Iris pigment epithelial cell (primary cell): ENCODE data around the gene SPC24.
"Not testable (repeated sequence)": the region's sequence is repeated elsewhere in the genome, so short reads cannot be mapped to it uniquely, and the experiment has no call there.

Experiments used
- DNase-seq: peaks from one replicate; pipeline ENCODE4 v3.0.0-alpha.2; 2011; ENCODE audit warnings: low read depth

The SPC24 gene

GRCh38 chr19:11164879-11165406 is 9.4 kb upstream of the SPC24 start:
- DNase-seq: peak; percentile 69

DNA sequence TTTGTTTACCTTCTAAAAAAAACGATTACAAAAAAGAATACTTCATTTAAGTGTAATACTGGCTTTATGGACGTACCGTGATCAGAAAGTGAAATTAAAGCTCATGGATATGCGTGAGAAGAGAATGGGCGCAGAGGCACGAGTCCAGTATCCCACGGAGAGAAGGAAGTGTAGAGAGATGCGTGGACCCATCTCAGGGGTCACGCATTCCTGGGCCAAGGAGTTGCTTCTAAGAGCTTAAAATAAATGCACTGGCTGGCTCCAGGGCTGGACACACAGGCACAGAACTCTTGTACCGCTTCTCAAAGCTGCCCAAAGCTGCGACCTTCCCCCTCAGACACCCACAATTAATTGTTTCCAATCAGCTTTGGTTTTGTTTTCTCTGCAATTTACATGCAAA is 8.7 kb upstream of the SPC24 start:
- no peak for DNase-seq

GRCh38 chr19:11160440-11160768 is 4.8 kb upstream of the SPC24 start:
- not testable (repeated sequence) for DNase-seq

DNA sequence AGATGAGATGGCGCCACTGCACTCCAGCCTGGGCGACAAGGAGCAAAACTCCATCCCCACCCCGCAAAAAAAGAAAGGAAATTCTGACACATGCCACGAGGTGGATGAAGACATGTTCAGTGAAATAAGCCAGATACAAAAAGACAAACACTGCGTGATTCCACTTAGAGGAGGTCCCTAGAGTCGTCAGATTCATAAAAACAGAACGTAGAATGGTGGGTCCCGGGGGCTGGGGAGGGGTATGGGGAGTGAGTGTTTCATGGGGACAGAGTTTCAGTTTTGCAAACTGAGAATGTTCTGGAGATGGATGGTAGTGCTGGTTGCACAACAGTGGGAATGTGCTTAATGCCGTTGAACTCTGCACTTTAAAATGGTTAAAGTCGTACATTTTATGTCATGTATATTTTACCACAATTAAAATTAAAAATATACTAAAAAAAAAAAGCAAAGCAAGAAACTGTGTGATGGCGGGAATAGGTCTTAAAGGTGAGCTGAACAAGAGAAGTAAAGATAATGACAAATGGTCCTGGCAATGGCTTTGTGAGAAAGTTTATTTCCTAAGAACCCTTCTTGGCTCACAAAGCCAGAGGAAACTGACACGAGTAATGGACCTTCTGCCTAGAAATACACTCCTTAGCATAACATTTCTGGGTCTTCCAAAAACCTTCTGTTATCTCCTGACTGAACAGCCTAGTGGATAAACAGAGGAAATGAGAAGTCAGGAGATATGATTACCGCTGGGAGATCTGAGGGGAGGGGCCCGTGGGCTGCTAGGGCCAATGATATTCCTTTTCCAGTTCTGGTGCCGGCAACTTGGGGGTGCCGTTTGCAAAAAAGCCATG is 4.2 kb upstream of the SPC24 start:
- peak; percentile 64 for DNase-seq

GRCh38 chr19:11154683-11155047 is 917 bp downstream of the SPC24 start:
- DNase-seq: no peak

DNA sequence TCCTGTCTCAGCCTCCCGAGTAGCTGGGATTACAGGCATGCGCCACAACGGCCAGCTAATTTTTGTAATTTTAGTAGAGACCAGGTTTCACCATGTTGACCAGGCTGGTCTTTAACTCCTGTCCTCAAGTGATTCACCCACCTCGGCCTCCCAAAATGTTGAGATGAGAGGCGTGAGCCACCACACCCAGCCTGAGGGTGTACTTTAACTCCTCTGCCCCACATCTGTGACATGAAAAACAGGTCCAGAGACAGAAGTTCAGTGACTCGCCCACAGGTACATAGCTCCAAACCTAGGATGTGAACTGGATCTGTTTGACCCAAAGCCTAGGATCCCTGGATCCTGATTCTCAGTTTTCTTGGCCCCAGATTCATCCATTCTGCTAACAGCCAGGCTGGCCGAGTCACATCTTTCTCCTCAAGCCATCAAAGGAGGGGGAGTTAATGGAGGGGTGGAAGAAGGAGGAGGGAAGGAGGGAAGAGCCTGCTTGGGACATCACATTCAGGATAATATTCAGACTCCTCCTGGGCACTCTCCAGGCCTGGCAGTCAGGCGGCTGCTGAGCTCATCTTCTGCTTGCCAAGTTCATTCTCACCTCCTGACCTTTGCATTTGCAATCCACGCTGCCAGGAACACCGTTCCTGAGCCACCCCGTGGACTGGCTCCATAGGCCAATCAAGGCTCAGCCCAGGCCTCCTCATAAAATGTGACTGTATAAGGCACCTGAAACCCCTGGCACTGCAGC is 3.1 kb downstream of the SPC24 start:
- DNase-seq: peak; percentile 87

- peak; percentile 46 for DNase-seq
These were observed 4.4 kb downstream of the SPC24 start for GRCh38 chr19:11151181-11151580.

DNA sequence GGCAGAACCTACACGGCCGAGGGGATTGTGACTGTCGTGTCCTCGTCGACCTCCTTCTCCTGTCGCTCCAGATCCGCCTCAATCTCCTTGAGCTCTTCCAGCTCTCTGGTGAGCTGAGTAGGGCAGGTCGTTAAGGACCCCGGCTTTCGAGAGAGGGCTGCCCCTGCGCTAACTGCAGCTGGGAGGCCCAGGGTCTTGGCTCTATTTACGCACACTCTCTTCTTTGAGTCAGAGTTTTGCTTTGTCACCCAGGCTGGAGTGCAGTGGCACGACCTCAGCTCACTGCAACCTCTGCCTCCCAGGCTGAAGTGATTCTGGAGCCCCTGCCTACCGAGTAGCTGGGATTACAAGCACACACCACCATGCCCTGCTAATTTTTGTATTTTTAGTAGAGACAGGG is 7.6 kb downstream of the SPC24 start:
- no peak for DNase-seq

DNA sequence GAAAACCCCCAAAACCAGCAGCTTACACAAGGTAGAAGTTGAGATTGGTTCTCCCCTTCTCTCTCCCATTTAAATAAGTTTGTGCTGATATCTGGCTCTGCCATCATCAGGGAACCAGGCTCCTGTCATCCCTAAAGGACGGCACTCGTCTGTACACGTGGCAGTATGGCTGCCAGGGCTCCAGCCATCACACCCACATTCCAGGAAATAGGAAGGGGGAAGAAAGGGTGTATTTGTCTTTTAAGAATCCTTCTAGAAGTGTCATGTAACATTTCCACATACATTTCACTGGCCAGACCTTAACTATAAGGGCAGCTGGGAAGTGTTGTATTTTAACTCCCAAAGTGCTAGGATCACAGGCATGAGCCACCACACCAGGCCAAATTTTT is 10.1 kb downstream of the SPC24 start:
- DNase-seq: no peak

DNA sequence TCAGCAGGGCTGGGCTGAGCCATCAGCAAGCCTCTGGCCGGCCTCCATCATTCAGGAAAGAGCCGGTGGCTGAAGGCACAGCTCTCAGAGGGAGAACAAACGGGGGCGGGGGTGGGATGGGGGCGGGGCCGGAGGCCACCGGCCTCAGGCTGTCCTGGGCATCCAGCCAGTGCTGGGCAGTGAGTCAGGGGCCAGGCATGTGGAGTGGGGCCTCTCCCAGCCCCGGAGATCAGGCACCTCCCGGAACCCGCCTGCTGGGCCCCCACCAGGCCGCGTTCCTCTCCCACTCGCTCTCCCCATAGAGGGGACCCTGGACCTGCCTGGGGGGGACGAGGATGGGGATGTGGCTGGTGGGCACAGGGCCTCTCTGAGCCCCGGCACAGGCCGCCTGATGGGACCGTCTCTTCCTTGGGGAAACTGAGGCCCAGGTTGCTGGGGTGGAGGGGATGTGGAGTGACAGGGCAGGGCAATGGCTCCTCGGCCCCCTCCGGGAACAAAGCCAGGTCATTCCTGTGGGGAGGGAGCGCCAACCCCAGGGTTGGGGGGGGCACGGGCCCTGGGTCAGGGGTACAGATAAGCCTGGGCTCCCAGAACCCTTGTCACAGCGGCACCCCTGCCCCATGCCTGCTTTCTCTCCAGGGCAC is 12.9 kb downstream of the SPC24 start:
- peak; percentile 93 for DNase-seq

DNA sequence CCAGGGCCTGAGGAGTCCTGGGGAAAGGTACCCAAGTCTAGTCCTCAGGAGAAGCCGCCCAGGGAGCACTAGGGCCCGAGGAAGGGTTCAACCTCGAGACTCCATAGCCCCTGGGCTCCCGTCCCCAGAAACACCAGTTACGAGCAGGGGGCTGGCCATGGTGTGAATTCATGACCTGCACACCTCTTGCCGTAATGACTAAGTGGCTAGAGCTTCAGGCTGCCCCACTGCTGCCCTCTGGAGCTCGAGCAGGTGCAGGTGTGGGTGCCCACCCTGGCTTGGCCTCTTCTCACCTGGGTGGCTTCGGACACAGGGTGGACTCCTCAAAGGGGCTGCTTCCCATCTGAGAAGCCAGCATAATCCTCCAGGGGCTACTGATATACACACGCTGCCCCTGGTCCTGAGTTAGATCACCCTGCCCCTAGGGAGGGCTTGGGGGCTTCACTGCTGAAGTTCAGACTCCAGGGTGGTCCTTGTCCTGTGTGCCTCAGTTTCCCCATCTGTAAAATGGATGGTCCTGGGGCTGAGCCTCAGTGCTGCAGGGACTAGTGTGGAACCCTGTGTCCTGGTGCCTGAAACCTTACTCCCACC is 13.6 kb downstream of the SPC24 start:
- no peak for DNase-seq

DNA sequence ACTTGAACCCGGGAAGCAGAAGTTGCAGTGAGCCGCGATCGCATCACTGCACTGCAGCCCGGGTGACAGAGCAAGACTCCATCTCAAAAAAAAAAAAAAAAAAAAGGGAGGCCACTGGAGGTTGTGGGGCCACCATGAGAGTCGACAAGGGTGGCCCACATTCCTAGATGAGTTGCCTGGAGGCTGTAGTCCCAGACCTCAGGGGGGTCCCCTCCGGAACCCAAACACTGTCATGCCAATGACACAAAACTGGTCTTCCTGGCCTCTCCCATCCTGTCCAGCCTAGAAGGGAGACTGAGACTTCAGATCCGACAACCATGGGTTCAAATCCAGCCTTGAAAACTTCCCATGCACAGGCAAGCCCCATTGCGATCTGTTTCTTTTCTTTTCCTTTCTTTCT is 14.7 kb downstream of the SPC24 start:
- no peak for DNase-seq

DNA sequence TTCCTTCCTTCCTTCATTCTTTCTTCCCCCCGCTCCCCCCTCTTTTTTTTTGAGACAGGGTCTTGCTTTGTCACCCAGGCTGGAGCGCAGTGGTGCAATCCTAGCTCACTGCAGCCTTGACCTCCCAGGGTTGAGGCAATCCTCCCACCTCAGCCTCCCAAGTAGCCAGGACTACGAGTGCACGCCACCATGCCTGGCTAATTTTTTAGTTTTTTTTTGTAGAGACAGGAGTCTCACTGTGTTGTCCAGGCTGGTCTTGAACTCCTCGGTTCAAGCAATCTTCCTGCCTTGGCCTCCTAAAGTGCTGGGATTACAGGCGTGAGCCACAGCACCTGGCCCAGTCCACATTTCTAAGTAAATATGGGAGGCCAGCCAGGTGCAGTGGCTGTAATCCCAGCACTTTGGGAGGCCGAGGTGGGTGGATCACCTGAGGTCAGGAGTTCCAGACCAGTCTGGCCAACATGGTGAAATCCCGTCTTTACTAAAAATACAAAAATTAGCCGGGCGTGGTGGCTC is 15.5 kb downstream of the SPC24 start:
- DNase-seq: not testable (repeated sequence)

DNA sequence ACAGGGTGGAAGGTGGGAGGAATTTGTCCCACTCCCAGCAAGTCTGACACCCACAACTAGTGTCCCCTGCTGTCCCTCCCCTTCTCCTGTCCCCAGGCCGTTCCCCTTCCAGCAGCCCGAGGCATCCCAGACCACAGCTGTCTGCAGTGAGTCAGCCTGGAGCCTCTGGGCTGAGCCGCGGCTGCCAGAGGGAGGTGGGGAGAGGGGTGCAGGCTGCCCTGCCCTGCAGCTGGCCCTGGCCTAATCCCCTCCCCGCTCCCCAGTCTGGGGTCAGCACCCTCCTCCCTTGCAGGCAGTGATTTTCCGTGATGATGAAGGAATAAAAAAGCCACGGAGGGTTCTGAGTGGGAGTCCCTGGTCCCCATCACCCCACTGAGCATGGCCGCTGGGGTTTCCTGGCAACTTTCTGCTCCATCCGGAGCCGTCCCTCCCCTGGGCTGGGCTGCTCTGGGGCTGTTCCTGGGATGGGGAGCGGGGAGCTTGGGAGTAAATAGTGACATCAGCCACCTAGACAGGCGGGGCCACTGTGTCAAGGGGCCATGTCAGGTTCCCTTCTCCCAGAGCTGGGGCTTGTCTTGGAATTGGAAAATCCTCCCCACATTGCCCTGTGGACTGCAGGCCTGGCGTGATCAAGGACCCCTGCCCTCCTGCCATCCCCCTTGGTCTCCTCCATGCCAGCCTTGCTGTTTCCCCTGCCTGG is 16.8 kb downstream of the SPC24 start:
- DNase-seq: peak; percentile 81

DNA sequence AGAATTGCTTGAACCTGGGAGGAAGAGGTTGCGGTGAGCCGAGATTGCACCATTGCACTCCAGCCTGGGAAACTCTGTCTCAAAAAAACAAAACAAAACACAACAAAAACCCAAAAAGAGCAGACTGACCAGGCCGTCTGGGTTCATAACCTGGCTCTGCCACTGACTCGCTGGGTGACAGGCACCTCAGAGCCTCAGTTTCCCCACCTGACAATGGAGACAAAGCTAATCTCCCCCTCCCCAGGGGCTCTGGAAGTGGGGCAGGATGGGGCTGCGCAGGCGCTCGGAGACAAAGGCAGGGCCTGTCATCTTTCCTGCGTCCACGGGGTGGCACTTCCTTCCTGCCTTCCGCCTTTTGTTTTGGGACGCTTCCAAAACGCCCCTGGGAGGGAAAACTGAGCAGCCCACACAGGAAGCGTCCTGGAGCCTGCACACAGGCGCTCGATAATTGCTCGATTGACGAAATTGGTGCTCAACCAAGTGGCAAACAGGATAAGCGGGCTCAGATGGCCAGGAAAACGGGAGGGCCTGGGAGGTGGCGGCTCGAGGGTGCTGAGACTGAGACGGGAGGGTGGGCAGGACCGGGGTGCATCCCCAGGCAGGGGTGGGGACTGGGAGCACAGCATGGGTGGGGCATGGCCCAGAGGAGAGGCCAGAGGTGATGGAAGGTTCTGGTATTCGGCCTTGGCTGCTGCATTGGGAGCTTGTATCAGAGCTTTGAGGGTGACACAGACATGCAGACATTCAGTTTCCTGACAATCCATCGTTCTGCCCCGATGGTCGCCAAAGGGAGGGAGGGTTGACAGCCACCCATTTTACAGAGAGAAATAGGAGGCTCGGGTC is 17.8 kb downstream of the SPC24 start:
- DNase-seq: peak; percentile 84

DNA sequence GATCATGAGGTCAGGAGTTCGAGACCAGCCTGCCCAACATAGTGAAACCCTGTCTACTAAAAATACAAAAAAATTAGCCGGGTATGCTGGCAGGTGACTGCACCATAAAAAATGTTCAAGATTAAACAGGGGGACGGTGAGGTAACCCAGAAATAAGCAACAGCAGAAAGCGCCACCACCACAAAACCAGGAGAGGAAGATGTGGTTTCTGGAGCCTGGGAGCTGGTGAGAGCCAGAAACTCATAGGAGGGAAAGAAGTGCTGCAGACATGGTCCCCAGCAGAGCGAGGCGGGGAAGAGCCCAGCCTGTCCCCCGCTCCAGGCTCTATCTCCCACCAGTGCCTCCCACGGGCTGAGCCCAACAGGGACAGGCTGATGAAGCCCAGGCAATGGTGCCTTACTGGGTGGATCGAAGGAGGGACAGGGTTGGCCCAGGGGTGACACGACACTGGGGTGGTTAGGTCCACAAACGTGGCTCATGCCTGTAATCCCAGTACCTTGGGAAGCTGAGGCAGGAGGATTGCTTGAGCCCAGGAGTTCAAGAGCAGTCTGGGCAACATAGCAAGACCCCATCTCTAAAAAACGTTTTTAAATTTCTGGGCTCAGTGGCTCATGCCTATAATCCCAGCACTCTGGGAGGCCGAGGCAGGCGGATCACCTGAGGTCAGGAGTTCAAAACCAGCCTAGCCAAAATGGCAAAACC is 19.0 kb downstream of the SPC24 start:
- DNase-seq: peak; percentile 40

DNA sequence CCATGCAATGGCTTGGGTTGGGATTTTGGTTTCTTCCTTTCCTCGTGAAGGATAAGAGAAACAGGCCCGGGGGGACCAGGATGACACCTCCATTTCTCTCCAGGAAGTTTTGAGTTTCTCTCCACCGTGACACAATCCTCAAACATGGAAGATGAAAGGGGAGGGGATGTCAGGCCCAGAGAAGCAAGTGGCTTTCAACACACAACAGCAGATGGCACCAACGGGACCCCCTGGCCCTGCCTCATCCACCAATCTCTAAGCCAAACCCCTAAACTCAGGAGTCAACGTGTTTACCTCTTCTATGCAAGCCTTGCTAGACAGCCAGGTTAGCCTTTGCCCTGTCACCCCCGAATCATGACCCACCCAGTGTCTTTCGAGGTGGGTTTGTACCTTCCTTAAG is 24.1 kb downstream of the SPC24 start:
- DNase-seq: no peak

- peak; percentile 63 for DNase-seq
These were observed 24.6 kb downstream of the SPC24 start for GRCh38 chr19:11130824-11131455.

GRCh38 chr19:11127905-11128304 is 27.7 kb downstream of the SPC24 start:
- DNase-seq: no peak
